NCI-H2107 (cell line): Measurements from ENCODE around the gene SCUBE1.
"Not testable (repeated sequence)": the region's sequence is repeated elsewhere in the genome, so short reads cannot be mapped to it uniquely, and the experiment has no call there.

Source experiments
- DNase-seq: peaks from one replicate; lab custom pipeline; 2025; lab: John Stamatoyannopoulos, UW

The SCUBE1 gene

DNA sequence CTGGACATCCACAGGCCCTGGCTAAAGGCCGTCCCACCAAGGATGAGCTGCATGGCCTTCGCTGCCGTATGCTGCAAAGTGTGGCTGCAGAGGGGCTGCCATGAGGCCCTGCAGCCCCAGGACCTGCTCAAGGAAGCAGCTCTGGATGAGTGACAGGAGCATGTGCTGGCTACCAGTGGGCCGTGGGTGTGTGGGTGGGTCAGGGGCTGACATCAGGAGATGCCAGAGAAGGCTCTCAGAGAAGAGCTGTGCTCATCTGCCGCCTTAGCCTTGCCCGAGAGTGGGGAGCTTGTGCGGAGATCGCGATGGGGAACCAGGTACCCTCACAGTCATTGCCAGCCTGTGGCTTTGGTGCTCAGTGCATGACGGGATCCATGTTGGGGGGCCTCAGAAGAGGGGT, 41.3 kb downstream of the SCUBE1 start:
- no peak for DNase-seq

DNA sequence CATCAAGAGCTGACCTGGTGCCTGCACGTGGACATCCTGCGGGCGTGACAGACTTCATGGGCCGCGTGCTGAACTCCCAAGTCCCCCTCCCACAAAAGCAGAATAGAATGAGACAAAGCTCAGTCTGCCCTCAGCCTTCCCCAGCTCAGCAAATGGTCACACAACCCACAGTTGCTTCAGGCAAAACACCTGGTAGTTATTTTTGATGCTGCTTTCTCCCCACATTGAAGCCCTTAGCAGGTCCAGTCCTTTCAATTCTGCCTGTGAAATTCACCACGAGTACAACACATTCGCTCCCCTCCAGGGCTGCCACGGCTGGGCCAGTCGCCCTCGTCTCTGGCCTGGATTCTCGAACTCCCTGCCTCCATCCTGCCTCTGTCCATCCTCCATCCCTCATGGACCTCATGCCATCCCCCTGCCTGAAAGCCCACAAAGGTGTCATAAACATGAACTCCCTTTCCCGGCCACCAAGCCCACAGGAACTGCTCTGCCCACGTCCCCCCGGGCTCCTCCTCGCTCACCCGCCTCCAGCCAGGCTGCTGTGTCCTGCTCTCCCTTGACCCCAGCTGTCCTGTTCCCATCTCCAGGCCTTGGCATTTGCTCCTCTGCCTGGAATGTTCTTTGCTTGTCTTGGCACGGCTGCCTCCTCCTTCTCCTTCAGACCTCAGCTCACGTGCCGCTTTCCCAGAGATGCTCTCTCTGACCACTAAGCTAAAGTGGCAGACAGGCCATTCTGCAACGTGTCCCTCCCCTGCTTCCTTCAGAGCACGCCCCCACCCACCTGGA, 42.1 kb downstream of the SCUBE1 start:
- DNase-seq: no peak

DNA sequence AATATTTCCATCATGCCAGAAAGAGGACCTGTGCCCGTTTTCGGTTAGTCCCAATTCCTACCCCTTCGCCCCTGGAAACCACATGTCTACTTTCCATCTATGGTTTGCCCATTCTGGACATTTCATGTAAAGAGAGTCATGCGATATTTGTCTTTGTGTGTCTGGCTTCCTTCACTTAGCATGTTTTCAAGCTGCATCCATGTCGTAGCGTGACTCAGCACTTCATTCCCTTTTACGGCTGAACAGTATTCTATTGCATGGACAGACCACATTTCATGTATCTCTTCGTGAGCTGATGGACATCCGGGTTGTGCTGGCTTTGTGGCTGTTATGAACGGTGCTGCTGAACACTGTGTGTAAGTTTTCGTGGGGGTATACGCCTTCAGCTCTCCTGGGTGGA, 43.4 kb downstream of the SCUBE1 start:
- no peak for DNase-seq

DNA sequence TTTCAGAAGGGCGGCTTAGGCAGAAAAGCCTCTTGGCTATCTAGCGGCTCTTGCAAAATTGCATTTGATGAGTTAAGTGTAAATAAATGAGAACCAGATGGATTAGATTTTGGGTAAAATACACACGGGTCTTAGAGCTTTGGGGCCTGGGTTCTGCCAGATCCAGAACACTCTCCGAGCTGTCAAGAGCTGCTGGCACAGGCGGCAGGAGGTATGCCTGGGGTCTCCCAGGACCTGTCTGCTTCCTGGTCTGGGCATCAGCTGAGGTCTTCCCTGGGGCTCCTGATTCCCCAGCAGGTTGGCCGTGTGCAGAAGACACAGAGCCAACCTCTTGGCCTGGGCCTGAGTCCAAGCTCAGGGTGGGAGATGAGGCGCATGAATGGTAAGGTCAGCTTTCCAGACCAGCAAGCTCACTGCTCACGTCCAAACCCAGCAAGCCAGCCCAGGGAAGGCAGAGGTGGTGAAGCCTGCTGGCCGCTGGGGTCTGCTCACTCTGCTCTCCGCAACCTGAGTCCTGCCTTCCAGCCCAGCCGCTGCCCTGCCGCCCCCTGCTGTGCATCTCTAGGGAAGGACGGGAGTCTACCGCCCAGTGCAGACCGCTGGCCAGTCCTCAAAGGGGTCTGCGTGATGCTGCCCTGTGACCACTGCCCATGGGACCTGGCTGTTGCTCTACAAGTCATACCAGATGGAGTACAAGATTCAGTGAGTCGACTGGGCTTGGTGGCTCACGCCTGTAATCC, 44.9 kb downstream of the SCUBE1 start:
- no peak for DNase-seq

DNA sequence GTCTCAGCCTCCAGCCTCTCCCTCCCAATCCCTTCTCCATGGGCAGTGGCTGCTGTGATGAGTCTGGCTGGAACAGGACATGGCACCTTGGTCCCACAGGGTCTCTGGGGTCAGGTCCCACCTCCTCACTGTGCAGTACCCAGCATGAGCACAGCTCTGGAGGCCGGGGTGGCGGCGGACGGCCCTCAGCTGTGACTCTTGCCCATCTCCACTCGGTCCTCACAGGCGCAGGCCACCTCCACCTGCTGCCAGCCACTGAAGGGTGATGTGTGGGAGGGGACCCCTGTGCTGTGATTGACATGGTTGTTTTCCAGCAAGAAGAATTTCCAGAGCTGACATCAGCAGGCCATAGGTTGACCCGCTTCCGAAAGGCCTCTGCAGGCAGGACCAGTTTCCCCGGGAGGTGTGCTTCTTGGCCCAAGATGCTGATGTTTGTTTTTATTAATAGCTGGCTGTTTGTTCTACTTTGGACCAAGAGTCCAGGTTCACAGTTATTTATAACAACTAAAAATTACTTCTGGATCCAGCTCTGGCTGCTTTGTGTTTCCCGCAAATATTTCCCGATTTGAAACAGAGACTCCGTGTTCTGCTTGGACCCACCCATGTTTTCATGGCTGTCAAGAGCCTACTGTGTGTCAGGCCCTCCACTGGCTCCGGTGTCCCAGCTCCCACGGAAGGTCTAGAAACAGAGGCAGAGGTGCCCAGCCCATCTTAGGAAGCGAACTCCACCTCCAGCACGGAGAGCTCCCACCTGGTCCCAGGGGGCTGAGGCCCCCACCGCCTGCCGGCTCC, 45.7 kb downstream of the SCUBE1 start:
- DNase-seq: no peak

DNA sequence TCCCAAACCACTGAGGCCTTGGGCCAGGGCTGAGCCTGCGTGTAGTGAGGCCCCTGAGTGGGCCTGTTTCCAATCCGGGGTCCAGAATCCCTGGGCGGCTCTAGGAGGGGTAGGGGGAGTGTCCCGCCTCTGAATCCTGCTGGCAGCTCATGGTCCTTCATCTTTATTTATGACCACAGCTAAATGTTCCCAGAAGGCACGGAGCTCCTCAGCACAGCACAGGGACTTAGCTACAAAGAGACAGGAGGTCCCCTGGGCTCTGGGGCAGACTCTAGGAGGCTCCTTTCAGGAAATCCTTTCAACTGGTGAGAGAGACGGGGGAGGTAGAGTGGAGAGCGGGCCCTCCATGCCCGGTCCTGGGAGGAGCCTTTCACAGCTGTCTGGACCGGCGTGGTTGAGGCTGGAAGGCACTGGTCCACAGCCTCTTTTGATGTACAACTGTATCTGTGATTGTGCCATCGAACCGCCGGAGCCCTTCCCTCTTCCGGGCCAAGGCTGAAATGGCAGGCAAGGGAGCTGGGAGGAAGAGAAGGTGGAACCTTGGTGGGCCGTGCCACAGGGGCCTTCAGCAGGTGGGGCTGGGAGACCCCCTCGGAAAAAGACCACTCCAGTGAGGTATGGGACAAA, 46.8 kb downstream of the SCUBE1 start:
- no peak for DNase-seq

DNA sequence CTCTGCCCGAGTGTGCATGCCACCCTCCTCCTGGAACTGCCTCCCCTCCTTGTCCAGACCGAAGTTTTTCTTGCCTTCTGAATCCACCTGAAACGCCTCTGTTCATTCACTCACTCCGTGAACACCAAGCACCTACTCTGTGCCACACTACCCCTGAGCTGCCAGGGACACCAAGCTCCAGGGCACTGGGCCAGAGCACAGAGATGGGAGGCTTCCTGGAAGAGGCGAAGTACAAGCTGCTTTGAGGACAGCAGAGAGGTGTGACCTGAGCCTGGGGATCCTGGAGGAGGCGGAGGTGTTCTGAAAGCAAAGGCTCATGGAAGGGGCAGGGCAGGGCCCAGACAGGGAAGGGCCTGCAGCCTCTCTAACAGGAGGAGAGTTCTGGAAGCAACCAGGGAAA, 47.5 kb downstream of the SCUBE1 start:
- DNase-seq: no peak

DNA sequence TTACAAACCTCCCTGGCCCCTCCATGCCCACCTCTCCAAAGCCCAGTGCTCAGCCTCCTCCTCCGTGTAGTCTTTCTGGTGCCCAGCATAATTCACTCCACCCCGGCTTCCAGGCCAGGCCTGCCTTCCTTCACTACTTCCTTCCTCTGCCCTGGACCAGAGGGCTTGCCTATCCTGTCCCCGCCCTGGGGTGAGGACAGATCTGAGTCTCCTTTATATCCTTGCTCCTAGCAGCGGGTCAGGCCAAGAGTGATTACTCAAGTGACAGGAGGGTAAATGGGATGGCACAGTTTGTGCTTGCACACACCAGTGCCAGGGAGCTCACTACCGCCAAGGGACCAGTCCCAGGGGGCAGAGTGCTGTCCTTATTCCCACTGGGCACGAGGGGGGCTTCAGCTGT, 48.0 kb downstream of the SCUBE1 start:
- no peak for DNase-seq

DNA sequence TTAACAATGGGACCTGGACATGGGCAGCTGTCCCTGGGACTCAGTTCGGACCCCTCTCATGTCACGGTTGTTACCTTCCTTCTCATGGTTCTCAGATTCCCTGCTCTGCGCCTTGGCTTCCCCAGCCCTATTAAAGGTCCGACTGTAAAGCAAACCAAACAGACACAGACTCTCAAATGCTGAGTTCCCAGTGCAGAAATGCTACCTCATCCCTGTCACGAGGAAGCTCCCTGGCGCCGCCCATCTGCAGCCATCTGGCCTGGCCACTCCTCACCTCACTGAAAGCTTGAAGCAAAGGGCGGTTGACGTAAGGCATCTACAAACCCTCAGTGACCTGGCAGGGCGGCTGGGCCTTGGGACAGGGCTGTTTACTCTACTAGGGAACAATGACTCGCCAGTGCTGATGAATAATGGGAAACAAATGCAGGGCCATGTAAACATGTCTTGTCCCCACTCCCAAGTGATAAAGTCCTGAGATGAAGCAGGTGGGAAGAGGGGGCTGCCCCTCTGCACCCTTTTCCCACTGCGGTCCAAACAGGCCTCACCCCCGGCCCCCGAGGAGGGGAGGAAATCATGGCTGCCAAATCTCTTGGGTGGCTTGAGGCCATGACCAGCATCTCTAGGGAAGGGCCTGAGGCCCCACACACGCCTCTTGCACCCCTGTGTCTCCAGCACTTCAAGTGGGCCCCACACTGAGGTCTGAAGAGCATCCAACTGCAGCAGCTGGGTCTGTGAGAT, 49.3 kb downstream of the SCUBE1 start:
- no peak for DNase-seq

DNA sequence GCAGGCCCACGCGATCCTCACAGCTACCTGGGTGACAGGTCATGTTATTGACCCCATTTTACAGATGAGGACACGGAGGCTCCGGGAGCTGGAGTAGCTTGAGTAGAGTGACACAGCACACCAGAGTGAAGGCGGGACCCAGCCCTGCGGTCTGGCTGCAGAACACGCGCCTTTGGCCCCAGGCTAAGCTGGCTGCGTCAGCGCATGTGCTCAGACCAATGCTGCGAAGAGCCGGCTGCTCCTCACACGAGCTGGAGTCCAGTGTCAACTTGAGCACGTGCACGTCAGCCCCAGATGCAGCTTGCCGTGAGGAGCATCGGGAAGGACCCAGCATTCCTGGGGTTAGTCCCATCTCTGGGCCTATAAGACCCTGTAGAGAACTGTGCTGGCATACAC, 49.9 kb downstream of the SCUBE1 start:
- no peak for DNase-seq

DNA sequence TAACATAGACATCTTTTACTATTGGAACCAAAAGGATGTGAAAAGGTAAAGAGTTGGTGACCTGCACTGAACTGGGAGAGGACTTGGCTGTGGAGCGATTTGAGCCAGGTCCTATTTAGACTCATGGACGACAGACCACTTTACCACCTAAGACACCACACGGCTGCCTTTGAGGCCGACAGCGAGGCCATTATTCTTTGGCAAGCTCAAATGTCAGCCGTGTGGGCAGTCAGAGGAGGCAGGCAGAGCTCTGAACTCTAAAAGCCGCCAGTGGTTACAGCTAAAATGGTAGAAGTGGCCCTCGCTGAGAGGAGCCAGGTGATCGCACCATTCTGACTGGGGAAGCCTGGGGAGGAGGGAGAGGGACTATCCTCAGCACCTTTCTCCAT, 50.5 kb downstream of the SCUBE1 start:
- DNase-seq: peak; percentile 29

DNA sequence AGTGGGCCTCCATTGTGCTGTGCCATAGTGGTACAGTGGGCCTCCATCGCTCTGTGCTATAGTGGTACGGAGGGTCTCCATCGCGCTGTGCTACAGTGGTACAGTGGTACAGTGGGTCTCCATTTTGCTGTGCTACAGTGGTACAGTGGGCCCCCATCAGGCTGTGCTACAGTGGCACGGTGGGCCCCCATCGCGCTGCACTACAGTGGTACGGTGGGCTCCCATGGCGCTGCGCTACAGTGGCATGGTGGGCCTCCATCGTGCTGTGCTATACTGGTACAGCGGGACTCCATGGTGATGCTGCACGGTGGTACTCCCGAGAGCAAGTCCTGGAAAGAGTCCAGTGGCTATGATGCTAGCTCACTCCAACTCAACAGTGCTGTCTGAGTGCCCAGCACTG, 51.8 kb downstream of the SCUBE1 start:
- no peak for DNase-seq

DNA sequence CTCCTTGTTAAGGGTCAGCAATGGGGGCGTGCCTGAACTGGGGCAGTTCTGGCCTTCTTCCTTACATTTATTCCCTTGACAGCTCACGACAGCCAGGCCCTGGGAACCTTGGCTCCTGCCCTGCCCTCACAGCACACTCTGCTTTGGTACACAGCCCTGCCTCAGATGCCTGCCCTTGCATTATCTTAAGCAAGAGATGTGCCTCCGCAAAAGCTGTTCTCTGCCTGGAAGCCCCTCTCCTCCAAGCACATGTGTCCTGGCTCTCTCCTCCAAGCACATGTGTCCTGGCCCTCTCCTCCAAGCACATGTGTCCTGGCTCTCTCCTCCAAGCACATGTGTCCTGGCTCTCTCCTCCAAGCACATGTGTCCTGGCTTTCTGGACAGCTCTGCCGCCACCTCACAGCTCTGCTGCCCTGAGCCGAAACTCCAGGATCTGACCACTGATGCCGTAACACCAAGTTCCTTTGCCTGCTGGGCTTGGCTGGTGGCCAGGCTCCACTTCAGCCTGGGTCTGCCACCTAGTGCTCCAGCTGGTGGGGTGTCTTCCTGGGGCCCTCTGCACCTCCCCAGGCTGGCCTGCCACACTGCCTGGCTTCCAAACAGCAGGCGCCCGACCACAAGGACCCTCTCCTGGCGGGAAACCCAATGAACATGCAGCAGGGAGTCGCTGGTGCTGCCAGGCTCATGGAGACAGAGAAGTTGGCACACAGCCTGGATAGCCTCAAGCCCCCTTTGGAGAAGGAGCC, 53.0 kb downstream of the SCUBE1 start:
- DNase-seq: peak; percentile 26

DNA sequence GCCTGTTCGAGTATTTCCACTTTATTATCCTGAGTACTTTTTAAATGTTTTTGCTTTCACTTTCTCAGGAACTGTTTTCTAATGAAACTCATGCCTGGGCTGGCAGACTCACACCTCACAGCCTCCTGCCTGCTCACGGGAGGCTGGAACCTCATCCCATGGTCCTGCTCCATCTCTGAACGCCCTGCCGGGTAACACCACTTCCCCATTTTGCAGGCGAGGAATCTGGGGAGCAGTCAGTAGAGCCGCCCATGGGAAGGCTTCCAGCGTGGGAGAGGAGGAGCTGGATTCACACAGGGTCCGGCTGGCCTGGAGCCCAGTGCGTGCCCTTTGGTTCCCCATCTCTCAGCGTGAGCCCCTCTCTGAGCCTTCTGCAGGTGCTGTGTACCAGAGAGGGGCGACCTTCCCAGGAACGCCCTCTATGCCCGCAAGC, 53.6 kb downstream of the SCUBE1 start:
- no peak for DNase-seq

DNA sequence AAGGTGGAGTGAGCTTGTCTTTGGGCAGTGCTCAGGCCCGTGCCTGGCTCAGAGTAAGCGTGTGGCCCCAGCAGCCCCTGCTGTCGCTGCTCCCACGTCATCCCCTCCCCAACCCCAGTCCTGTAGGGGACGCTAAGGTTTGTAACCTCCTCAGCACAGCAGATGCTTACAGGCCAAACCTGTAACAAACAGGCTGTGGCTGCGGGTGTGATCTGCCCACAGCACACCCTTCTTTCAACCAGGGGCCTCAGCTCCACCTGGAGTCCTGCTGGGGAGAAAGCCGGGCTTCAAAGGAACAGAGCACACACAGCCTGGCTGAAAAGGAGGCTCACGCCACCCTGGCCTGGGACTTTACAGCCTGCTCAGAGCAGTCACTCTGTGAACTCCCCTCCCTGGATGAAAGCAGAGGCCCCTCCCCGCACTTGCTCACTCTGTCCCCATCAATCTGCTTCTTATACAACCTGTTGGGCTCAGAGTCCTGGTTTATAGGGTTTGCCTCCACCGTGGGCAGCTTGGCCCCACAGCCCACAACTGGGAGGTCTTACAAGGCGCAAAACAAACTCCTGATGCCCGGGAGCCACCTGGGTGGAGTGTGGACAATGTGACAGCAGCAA, 54.3 kb downstream of the SCUBE1 start:
- no peak for DNase-seq

DNA sequence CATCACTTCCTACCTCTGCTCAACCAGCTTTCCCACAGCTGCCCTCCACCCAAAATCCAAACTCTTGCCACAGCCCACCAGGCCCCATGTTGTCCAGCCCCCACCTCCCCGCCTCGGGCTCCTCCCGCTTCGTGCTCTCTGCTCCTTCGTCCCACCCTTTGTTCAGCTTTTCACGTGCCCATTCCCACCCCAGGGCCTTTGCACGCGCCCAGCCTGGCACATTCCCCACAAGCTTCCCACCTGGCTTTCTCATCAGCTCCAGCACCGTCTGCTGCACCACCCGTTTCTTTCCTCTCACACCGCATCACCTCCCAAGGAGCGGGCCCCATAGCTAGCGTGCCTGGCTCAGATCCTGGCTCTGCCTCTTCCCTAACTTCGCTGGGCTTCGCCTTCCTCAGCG, 54.8 kb downstream of the SCUBE1 start:
- no peak for DNase-seq

DNA sequence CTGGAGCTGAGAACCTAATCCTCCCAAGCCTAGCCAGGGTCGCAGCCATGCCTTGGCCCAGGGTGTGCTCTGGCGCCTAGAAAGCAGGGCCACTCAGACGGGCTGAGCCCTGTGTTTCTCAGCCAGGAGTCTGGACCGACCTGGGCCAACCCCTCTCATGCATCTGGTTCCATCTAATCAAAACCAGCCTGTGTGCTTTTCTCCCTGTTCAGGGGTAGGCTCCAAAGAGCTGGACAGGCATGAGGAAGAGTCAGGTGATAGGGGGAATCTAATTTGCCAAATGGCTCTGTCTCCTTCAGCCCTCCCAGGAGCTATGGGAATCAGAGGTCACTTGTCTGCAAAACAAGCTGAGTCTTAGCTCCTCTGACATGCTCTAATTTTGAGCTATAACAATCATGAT, 55.7 kb downstream of the SCUBE1 start:
- no peak for DNase-seq

DNA sequence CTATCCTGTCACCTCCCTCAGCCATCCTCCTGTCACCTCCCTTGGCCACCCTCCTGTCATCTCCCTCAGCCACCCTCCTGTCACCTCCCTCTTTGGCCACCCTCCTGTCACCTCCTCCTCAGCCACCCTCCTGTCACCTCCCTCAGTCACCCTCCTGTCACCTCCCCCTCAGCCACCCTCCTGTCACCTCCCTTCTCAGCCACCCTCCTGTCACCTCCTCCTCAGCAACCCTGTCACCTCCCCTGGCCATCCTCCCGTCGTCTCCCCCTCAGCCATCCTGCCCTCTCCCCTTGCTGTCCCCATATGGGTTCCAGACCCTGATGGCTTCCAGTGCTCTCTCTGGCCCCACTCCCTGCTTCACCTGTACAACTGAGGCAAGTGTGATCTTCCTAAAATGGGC, 61.8 kb downstream of the SCUBE1 start:
- no peak for DNase-seq

DNA sequence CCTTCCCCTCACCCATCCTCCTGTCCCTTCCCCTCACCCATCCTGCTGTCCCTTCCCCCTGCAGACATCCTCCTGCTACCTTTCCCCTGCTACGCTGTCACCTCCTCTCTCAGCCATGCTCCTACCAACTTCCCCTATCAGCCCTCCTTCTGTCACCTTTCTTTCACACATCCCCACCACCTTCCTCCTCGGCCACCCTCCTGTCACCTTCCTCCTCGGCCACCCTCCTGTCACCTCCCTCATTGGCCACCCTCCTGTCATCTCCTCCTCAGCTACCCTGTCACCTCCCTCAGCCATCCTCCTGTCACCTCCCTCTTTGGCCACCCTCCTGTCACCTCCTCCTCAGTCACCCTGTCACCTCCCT, 62.7 kb downstream of the SCUBE1 start:
- not testable (repeated sequence) for DNase-seq

DNA sequence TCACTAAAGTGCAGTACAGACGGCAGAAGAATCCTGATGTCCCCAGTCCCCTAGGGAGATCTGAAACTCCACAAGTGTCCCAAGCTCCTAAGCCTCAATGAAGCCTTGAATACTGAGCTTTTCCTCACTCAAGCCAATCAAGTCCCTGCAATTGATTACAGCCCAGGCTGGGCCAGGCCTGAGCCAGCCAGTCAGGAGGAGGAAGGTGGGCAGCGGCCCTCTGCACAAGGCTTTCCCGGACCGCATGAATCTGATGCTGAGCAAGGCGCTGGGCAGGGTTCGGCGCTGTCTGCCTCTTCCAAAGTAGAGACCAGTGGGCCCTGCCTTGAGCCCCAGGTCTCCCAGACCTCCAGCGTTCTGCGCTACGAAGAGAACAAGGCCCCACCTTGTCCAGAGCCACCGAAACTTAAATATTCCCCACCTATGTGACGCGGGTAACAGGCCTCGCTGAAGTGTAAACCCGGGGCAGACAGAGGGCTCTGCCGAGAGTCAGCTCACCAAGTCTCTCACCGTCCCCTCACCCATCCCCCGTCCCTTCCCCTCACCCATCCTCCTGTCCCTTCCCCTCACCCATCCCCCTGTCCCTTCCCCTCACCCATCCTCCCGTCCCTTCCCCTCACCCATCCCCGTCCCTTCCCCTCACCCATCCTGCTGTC, 63.2 kb downstream of the SCUBE1 start:
- no peak for DNase-seq
